ENCODE data around the gene GGA3. TPM values are rescaled to one million over a fixed set of nuclear protein-coding genes. Genes with fewer than 3 reads are reported as not detected.

Gene GGA3
- 100 to 1,000 TPM in 2 of 6 donors, 10 to 100 TPM in 4; 32.3 to 139 (median 55.4) TPM for total RNA-seq

- peak within 1 kb of the TSS; percentile 79 to 97 (median 92) for H3K4me3 ChIP-seq
- H3K27ac ChIP-seq: peak within 1 kb of the TSS; percentile 95 to 99 (median 97)
- no peaks in the 10 kb centered on the region for H3K9me3 ChIP-seq
- WGBS, 2 donors: 0% methylated on average over 36 to 48 of the region's 69 CpGs
- H3K27me3 ChIP-seq: no peaks in the 10 kb centered on the region
- peaks cover 27 to 50% (median 33%) of the 10 kb centered on the region in 4 donors for H3K4me1 ChIP-seq
- TF ChIP-seq POLR2A (IDR thresholded peaks at IDR 0.05) (peak in 3 of 4 donors; percentile 56 to 87 (median 67)), CTCF (IDR thresholded peaks at IDR 0.05) (peak in 3 of 6 experiments; percentile 5 to 26 (median 7)), POLR2AphosphoS5 (IDR thresholded peaks at IDR 0.05) (peak; percentile 60 to 74), EP300 (IDR thresholded peaks at IDR 0.05) (no peak)
- H3K36me3 ChIP-seq: peaks cover 7 to 35% (median 29%) of the 10 kb centered on the region in 4 donors
- peak; percentile 95 to 98 for DNase-seq
- peak; percentile 99 for ATAC-seq (ENCODE audit: low FRiP score in 2 of 2)
These were observed at the start of gene GGA3, which contains the start of gene MRPS7 for GRCh38 chr17:75261336-75262111. TSS of gene GGA3 (minus strand) at chr17:75261606. CDS start at chr17:75261587, 19 bp downstream. TSS of gene MRPS7 (plus strand) at chr17:75261879. CDS start at chr17:75261901, 22 bp downstream.

GRCh38 chr17:75308732-75309629 lies 47.6 kb upstream of the GGA3 start:
- TF ChIP-seq EP300 (IDR thresholded peaks at IDR 0.05) (no peak), POLR2A (IDR thresholded peaks at IDR 0.05) (peak in 1 of 4 donors; percentile 41), POLR2AphosphoS5 (IDR thresholded peaks at IDR 0.05) (no peak)
- WGBS, 2 donors: 55 to 57% methylated on average over 14 to 17 of the region's 20 CpGs
- no peaks in the 10 kb centered on the region for H3K27me3 ChIP-seq
- peak in 1 of 2 donors; percentile 61 for DNase-seq
- no peaks in the 10 kb centered on the region for H3K9me3 ChIP-seq
- no peak overlapping the region for H3K4me3 ChIP-seq
- peaks cover 0 to 16% (median 7%) of the 10 kb centered on the region in 4 donors for H3K4me1 ChIP-seq
- H3K36me3 ChIP-seq: no peaks in the 10 kb centered on the region
- ATAC-seq (ENCODE audit: low FRiP score in 2 of 2): peak; percentile 51 to 69
- H3K27ac ChIP-seq: peak overlapping the region; percentile 20 to 81 (median 63)

GRCh38 chr17:75307957-75308731 lies 46.7 kb upstream of the GGA3 start:
- H3K9me3 ChIP-seq: no peaks in the 10 kb centered on the region
- H3K4me1 ChIP-seq: peaks cover 0 to 14% (median 6%) of the 10 kb centered on the region in 4 donors
- H3K36me3 ChIP-seq: no peaks in the 10 kb centered on the region
- H3K27me3 ChIP-seq: no peaks in the 10 kb centered on the region
- H3K4me3 ChIP-seq: no peak overlapping the region
- TF ChIP-seq POLR2AphosphoS5 (IDR thresholded peaks at IDR 0.05) (no peak), EP300 (IDR thresholded peaks at IDR 0.05) (no peak), CTCF (IDR thresholded peaks at IDR 0.05) (no peak), POLR2A (IDR thresholded peaks at IDR 0.05) (no peak)
- no peak for DNase-seq
- peak overlapping the region in 3 of 4 donors; percentile 52 to 81 (median 74) for H3K27ac ChIP-seq
- WGBS, 2 donors: 72 to 80% methylated on average over 12 to 13 of the region's 13 CpGs
- no peak for ATAC-seq (ENCODE audit: low FRiP score in 2 of 2)

- Histone ChIP-seq H3K36me3 (no peaks in the 10 kb centered on the region), H3K4me3 (no peak overlapping the region), H3K9me3 (no peaks in the 10 kb centered on the region), H3K27me3 (no peaks in the 10 kb centered on the region), H3K4me1 (peaks cover 0 to 5% (median 2%) of the 10 kb centered on the region in 4 donors), H3K27ac (peak overlapping the region in 3 of 4 donors; percentile 40 to 67 (median 46))
- peak in 2 of 4 donors; percentile 10 to 22 for TF ChIP-seq EP300 (IDR thresholded peaks at IDR 0.05)
- no peak for TF ChIP-seq POLR2A (IDR thresholded peaks at IDR 0.05)
- no peak for DNase-seq
- peak in 1 of 2 donors; percentile 67 for ATAC-seq (ENCODE audit: low FRiP score in 2 of 2)
- WGBS, 2 donors: 82 to 86% methylated on average over 17 of the region's 17 CpGs
These were observed 40.2 kb upstream of the GGA3 start for GRCh38 chr17:75301502-75302206.

GRCh38 chr17:75301049-75301448 lies 39.6 kb upstream of the GGA3 start:
- peak overlapping the region in 3 of 4 donors; percentile 40 to 67 (median 46) for H3K27ac ChIP-seq
- peak in 1 of 2 donors; percentile 63 for ATAC-seq (ENCODE audit: low FRiP score in 2 of 2)
- H3K36me3 ChIP-seq: no peaks in the 10 kb centered on the region
- DNase-seq: no peak
- WGBS, 2 donors: 75 to 77% methylated on average over 9 of the region's 9 CpGs
- no peaks in the 10 kb centered on the region for H3K27me3 ChIP-seq
- peaks cover 0 to 5% (median 3%) of the 10 kb centered on the region in 4 donors for H3K4me1 ChIP-seq
- H3K9me3 ChIP-seq: no peaks in the 10 kb centered on the region
- H3K4me3 ChIP-seq: no peak overlapping the region
- TF ChIP-seq POLR2AphosphoS5 (IDR thresholded peaks at IDR 0.05): no peak
- no peak for TF ChIP-seq CTCF (IDR thresholded peaks at IDR 0.05)
- peak in 1 of 4 donors; percentile 36 for TF ChIP-seq POLR2A (IDR thresholded peaks at IDR 0.05)
- no peak for TF ChIP-seq EP300 (IDR thresholded peaks at IDR 0.05)
